GM11168 (cell line): Measurements from ENCODE around the gene MINK1.
"Not testable (repeated sequence)": the region's sequence is repeated elsewhere in the genome, so short reads cannot be mapped to it uniquely, and the experiment has no call there.

Experiments used
- in situ Hi-C: fragments of 300-500 bp; cut with MboI; formaldehyde crosslinking; loops from one replicate; pipeline ENCODE4 v1.12.0; 2022; ENCODE audit warnings: low sequenced_read_pairs; ENCODE audit not compliant: unreplicated experiment

The MINK1 gene

DNA sequence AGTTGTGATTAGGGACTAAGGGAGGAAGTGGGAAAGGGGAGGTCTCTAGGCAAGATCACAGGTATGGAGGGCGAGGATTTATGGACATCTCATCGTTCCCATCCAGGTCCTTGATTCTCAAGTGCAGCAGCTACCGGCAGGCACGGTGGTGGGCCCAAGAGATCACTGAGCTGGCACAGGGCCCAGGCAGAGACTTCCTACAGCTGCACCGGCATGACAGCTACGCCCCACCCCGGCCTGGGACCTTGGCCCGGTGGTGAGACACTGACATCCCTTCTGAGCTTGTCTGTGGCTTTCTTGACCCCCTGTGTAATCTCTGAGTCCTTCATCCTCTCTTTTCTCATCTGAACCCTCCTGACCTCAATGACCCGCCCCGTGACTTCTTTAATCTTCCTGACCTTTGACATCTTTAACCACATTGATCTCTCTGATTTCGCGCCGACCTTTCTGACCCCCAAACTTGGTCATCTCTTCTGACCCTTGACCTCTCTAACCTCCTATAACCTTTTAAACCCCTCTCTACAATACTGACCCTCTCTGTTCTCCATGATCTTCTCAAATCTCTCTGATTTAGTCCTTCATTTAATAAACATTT lies 22.3 kb upstream of the MINK1 start:
- in situ Hi-C loops = no loop called here

- in situ Hi-C loops = no loop called here
These were observed 21.7 kb upstream of the MINK1 start for GRCh38 chr17:4811471-4811870.

DNA sequence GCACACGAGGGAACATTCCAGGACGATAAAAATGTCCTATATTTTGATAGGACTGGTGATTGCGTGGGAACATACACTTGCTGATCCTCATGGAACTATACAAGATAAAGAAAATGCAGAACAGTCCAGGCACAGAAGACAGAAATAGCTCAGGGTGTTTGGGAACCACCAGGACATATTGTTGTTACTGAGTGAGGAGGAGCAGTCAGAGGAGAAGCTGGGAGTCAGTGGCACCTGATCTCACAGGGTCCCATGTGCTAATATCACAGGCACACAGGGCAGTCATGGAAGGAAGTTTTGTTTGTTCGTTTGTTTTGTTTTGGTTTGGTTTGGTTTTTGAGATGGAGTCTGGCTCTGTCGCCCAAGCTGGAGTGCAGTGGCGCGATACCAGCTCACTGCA lies 20.4 kb upstream of the MINK1 start:
- in situ Hi-C loops = no loop called here

GRCh38 chr17:4815043-4815675 lies 18.0 kb upstream of the MINK1 start:
- in situ Hi-C loops = no loop called here

DNA sequence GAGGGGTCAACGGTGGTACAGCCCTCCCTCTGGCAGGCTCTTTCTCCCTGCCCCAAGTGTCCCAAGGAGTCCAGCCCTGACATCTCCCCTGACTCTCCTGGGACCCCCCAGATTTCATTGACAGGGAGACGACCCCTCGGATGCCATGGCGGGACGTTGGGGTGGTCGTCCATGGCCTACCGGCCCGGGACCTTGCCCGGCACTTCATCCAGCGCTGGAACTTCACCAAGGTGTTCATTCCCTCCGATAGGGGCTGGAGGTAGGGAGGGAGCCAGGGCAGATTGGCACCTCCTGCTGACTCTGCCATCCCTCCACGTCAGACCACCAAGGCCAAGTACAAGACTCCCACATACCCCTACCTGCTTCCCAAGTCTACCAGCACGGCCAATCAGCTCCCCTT lies 16.3 kb upstream of the MINK1 start:
- in situ Hi-C loops = no loop called here

GRCh38 chr17:4818276-4818675 lies 14.9 kb upstream of the MINK1 start:
- in situ Hi-C loops = no loop called here

- in situ Hi-C loops = no loop called here
These were observed 10.3 kb upstream of the MINK1 start for GRCh38 chr17:4822835-4823234.

GRCh38 chr17:4823373-4824089 lies 9.6 kb upstream of the MINK1 start:
- in situ Hi-C loops = no loop called here

- in situ Hi-C loops = no loop called here
These were observed 5.7 kb upstream of the MINK1 start for GRCh38 chr17:4827399-4827798.

DNA sequence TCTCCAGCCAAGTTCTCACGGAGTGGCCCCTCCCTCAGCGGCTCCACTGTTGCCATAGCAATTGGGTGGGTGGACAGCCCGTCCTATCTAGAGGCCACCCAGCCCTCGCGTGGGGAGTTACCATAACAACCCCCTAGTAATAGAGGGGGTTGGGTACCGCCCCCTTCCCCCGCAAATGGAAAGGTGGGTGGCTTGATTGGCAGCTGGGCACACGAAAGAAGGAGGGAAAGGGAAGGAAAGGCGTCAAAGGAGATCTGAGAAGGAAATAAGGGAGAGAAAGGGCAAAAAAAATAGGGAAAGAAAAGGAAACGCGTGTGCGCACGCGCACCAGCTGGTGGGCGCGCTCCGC lies 337 bp upstream of the MINK1 start:
- in situ Hi-C loops = not testable (repeated sequence)

DNA sequence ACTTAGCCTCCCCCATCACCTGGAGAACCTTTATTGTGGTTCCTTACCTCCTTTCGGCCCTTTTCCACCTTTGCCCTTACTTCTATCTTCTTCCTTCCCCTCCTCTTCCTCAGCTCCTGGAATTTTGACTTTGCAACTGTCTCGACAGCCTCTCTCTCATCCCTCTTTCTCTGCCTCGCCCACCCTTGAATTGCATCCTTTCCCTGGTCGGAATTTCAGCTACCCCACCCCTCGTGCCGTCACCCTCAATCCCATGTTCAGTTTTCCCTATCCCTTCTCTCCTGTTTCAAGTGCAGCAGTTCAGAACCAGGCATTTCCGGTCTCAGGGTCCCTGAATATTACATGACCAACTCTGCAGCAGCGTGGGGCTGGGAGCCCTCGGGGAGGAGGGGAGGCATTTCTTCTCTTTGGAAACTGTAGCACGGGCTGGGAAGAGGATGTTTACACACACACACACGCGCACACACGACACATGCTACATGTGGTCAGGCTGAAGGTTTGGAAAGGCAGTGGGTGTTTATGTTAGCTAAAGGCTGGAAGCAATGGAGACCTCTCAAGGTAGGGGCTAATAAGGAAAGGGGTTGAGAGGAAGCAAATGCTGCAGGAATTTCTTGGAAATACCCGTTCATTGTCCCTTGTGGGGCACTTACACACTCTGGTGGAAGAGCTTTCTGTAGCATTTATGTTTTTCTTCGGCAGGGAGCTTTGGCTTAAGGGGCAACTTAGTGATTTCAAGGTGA lies 971 bp downstream of the MINK1 start:
- in situ Hi-C loops = no loop called here

GRCh38 chr17:4834681-4835020 lies 1.5 kb downstream of the MINK1 start:
- in situ Hi-C loops = no loop called here

DNA sequence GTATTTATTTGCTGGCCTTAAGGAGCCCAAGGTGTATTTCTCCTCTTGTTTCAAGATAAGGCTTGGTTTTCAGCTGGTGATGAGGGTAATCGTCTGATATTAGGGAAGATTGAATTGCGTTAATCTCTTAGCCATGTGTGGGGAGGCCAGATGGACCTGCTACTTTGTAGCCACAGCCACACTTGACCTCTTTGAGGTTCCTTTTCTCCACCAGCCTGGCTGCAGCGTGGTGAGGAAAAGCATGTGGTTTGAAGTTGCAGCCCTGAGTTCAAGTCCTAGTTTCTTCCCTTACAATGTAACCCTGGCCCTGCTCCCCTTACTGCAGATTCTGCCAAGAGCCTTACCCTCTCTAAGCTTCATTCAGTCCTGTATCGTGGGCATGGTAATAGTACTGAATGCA lies 3.1 kb downstream of the MINK1 start:
- in situ Hi-C loops = no loop called here

DNA sequence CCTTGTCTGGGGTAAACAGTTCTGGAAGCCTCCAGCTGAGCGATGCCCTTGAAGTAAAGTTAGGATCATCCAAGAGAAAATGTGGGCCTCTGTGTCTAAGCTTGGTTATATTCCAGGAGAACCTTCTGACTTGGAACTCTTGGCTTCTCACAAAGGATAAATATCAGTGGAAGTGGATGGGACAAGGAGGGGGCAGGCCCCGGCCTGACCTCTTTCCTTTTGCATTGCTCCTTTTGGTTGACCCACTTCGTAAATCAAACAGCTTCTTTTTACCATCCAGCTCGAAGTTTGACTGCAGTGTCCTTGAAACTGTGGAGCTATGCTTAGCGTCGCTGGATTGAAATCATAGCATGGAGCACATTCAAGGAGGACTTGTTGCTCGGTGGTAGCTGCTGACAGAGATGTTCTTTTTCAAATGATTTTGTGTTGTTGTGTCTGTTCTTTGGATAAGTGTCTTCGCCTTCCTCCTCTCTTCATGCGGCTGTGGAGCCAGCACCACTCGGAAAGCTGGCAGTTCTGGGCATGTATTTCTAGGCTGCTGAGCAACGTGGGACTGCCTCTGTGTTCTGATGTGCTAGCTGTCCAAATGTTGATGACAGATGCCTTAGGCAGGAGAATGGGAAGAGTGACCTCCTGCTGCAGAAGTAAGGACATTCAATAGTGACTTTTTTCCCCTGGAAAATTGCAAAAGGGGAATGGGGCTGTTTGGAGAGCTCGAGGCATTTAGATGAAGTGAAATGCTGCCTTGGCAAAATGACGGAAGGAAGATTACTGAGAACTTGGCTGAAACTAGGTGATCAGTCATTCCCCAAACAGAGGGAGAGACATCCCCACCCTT lies 4.5 kb downstream of the MINK1 start:
- in situ Hi-C loops = no loop called here

GRCh38 chr17:4838309-4838785 lies 5.2 kb downstream of the MINK1 start:
- in situ Hi-C loops = no loop called here

GRCh38 chr17:4839221-4839620 lies 6.1 kb downstream of the MINK1 start:
- in situ Hi-C loops = no loop called here

GRCh38 chr17:4839965-4840892 lies 7.1 kb downstream of the MINK1 start:
- in situ Hi-C loops = no loop called here

- in situ Hi-C loops = no loop called here
These were observed 7.7 kb downstream of the MINK1 start for GRCh38 chr17:4840893-4841242.

DNA sequence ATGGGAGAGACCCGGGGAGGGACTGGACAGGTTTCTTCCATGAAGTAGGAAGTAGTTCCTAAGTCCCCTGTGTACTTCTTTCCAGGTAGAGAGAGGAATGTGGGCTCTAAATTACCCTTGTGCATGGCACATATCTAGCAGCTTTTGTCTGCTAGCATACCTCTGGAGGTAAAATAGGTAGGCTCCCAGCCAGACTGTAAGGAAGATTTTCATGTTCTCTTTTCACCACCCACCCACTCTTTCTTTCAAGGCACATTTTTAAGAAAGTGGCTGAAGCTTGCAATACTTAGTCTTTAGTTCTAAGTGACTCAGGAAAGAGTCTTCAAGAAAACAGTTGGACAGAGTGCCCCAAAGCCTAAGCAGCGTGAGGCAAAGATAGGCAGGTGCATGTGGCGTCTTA lies 9.2 kb downstream of the MINK1 start:
- in situ Hi-C loops = no loop called here
